ENCODE measurements around the gene POLR1H.
"Not testable (repeated sequence)": the region's sequence is repeated elsewhere in the genome, so short reads cannot be mapped to it uniquely, and the experiment has no call there.

The POLR1H gene, protein sequence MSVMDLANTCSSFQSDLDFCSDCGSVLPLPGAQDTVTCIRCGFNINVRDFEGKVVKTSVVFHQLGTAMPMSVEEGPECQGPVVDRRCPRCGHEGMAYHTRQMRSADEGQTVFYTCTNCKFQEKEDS

DNA sequence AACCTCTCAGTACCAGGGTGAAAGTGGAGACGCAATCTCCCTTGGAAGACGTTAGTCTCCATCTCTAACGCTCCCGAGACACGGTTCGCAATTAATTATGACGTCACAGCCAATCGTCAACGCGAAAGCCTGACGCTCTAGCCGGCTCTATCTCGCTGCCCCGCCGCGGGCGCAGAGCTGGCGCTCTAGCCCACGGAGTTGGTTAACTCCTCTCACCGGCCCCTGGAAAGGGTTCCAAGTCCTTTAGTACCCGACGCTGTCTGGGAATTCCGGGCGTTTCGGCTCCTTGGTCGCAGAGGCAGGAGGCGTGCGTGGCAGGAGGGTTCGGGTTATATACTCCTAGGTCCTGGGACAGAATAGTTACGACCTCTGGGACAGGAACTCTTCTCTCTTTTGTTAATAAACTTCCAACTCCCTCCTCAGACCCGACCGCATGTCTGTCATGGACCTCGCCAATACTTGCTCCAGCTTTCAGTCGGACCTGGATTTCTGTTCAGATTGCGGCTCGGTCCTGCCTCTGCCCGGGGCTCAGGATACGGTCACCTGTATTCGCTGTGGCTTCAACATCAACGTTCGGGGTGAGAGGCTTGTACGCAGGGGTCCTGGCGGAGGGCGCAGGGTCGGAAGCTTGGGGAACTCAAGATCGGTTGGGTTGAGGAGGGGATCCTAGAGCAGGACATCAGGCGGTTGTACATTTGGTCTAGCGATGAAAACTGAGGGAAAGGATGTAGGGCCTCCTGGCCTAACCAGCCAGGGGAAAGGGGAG is at the start of gene POLR1H:
TSS of gene POLR1H (plus strand) at position 174 of the 766 bp plus-strand sequence. CDS start at position 434, 260 bp downstream.
- peaks cover 18% of the 10 kb centered on the region for H3K4me1 ChIP-seq (ENCODE audit: control insufficient read depth, insufficient read depth, low read length)
- no peaks in the 10 kb centered on the region for H3K9me3 ChIP-seq (ENCODE audit: control insufficient read depth in 2 of 2, low read length in 2 of 2)
- no peaks in the 10 kb centered on the region for H3K27me3 ChIP-seq (ENCODE audit: control insufficient read depth in 1 of 2, insufficient read depth in 2 of 2, low read length in 2 of 2)
- H3K4me3 ChIP-seq (ENCODE audit: low read length in 2 of 2), result peak within 1 kb of the TSS; percentile 97
- H3K36me3 ChIP-seq (ENCODE audit: control insufficient read depth in 2 of 2, insufficient read depth in 2 of 2, low read length in 2 of 2), result peaks cover 4 to 7% of the 10 kb centered on the region in 2 donors
- H3K9ac ChIP-seq (ENCODE audit: low read length in 2 of 2), result peak within 1 kb of the TSS; percentile 94 to 97
- peak within 1 kb of the TSS; percentile 79 for H3K27ac ChIP-seq (ENCODE audit: low read length)

DNA sequence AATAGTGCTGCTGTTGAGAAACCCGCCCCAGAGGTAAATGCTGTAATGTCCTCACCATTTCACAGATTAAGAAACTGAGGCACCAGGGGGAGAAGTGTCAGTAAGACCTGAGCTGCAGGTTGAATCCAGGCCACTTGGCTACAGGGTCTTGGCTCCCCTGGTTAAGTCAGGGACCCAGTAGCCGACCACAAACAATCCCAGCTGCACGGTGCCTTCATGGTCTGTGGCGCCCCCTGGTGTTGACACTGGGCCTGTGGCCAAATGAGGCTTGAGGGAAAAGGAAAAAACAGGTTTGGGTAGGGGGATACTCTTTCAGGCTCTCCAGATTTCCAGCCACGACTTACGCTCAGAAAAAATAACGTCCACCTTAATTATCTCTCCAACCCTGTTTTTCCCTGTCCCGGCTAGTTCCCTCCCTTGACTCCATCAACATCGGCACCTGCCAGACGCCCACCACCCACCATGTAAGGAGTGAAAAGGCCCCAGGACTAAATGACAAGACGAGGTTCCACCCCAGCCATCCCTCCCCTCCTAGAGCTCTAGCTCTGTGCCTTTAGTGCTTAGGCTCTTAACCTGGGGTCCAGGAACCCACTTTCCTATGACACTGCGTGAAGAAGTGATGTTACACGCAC is 47.7 kb upstream of the POLR1H start:
- H3K36me3 ChIP-seq (ENCODE audit: control insufficient read depth in 2 of 2, insufficient read depth in 2 of 2, low read length in 2 of 2), result peaks cover 0 to 3% of the 10 kb centered on the region in 2 donors
- H3K9ac ChIP-seq (ENCODE audit: low read length in 2 of 2), result no peak overlapping the region
- H3K27ac ChIP-seq (ENCODE audit: low read length), result no peak overlapping the region
- peaks cover 15 to 16% of the 10 kb centered on the region in 2 donors for H3K27me3 ChIP-seq (ENCODE audit: control insufficient read depth in 1 of 2, insufficient read depth in 2 of 2, low read length in 2 of 2)
- no peak overlapping the region for H3K4me3 ChIP-seq (ENCODE audit: low read length in 2 of 2)
- H3K9me3 ChIP-seq (ENCODE audit: control insufficient read depth in 2 of 2, low read length in 2 of 2), result no peaks in the 10 kb centered on the region
- no peaks in the 10 kb centered on the region for H3K4me1 ChIP-seq (ENCODE audit: control insufficient read depth, insufficient read depth, low read length)

DNA sequence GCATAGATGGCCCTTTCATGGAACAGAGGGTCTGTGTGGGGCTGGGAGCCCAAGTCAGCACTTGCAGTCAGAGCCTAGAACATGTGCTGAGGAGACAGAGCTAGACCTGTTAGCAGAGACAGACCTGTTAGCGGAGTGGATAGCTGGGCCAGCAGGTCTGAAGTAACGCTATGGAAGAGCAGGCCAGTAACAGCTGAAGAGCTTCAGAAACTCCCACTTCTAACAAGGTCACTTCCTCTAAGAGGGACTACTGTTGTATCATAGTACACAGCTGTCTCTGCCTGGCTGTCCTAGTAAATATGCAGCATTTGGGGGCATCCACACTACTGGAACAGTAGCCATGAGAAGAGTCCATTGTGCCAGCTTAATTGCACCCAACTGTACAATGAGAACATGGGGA is 41.2 kb upstream of the POLR1H start:
- H3K9ac ChIP-seq (ENCODE audit: low read length in 2 of 2), result no peak overlapping the region
- no peaks in the 10 kb centered on the region for H3K4me1 ChIP-seq (ENCODE audit: control insufficient read depth, insufficient read depth, low read length)
- H3K27me3 ChIP-seq (ENCODE audit: control insufficient read depth in 1 of 2, insufficient read depth in 2 of 2, low read length in 2 of 2), result no peaks in the 10 kb centered on the region
- no peaks in the 10 kb centered on the region for H3K9me3 ChIP-seq (ENCODE audit: control insufficient read depth in 2 of 2, low read length in 2 of 2)
- H3K27ac ChIP-seq (ENCODE audit: low read length), result no peak overlapping the region
- H3K36me3 ChIP-seq (ENCODE audit: control insufficient read depth in 2 of 2, insufficient read depth in 2 of 2, low read length in 2 of 2), result peaks cover 8 to 10% of the 10 kb centered on the region in 2 donors
- no peak overlapping the region for H3K4me3 ChIP-seq (ENCODE audit: low read length in 2 of 2)

DNA sequence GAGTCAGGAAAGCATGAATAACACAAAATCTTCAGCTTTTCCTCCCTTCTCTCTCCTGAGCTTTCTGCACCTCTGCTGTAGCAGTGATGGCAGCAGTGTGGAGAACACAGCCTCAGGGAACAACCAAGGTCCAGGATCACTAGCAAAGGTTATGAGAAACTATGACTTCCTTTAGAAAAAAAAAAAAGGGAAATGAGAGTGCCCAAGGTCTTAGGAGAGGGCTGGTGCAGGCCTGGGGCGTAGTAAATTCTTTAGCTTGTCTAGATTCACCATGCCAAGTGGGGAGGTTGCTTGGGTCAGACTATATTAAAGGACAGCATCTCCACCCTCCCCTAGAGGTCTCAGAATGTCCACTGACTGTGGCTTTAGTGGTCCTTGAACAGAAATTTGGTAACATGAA is 40.4 kb upstream of the POLR1H start:
- no peaks in the 10 kb centered on the region for H3K9me3 ChIP-seq (ENCODE audit: control insufficient read depth in 2 of 2, low read length in 2 of 2)
- H3K27me3 ChIP-seq (ENCODE audit: control insufficient read depth in 1 of 2, insufficient read depth in 2 of 2, low read length in 2 of 2), result no peaks in the 10 kb centered on the region
- no peak overlapping the region for H3K4me3 ChIP-seq (ENCODE audit: low read length in 2 of 2)
- no peak overlapping the region for H3K27ac ChIP-seq (ENCODE audit: low read length)
- peaks cover 8 to 10% of the 10 kb centered on the region in 2 donors for H3K36me3 ChIP-seq (ENCODE audit: control insufficient read depth in 2 of 2, insufficient read depth in 2 of 2, low read length in 2 of 2)
- H3K9ac ChIP-seq (ENCODE audit: low read length in 2 of 2), result no peak overlapping the region
- no peaks in the 10 kb centered on the region for H3K4me1 ChIP-seq (ENCODE audit: control insufficient read depth, insufficient read depth, low read length)

DNA sequence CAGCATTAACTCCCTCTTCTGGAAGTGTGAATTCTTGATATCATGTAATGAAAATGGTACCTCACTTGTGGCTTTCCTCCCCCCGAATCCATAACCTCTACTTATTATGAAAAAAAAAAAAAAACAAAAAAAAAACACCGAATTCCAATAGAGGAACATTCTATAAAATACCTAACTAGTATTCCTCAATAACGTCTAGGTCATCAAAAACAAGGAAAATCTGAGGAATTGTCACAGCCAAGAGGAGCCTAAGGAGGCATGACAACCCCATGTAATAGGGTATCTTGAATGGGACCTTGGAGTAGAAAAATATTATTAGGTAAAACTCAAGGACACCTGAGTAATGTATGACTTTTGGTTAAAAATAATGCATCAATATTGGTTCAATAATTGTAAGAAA is 38.9 kb upstream of the POLR1H start:
- Histone ChIP-seq H3K36me3 (ENCODE audit: control insufficient read depth in 2 of 2, insufficient read depth in 2 of 2, low read length in 2 of 2) (peaks cover 8 to 10% of the 10 kb centered on the region in 2 donors), H3K9ac (ENCODE audit: low read length in 2 of 2) (no peak overlapping the region), H3K9me3 (ENCODE audit: control insufficient read depth in 2 of 2, low read length in 2 of 2) (no peaks in the 10 kb centered on the region), H3K4me3 (ENCODE audit: low read length in 2 of 2) (no peak overlapping the region), H3K4me1 (ENCODE audit: control insufficient read depth, insufficient read depth, low read length) (no peaks in the 10 kb centered on the region), H3K27me3 (ENCODE audit: control insufficient read depth in 1 of 2, insufficient read depth in 2 of 2, low read length in 2 of 2) (no peaks in the 10 kb centered on the region), H3K27ac (ENCODE audit: low read length) (no peak overlapping the region)

DNA sequence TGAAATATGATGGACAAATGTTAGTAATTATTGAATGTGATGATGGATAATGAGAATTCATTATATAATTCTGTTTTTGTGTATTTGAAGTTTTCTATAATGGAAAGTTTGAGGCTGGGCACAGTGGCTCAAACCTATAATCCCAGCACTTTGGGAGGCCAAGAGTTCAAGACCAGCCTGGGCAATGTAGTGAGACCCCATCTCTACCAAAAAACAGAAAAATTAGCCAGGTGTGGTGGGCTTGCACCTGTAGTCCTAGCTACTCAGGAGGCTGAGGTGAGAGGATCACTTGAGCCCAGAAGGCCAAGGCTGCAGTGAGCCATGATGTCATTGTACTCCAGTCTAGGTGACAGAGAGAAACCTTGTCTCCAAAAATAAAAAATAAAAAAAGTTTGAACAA is 38.4 kb upstream of the POLR1H start:
- not testable (repeated sequence) for H3K4me3 ChIP-seq (ENCODE audit: low read length in 2 of 2); H3K27ac ChIP-seq (ENCODE audit: low read length); H3K9ac ChIP-seq (ENCODE audit: low read length in 2 of 2)

DNA sequence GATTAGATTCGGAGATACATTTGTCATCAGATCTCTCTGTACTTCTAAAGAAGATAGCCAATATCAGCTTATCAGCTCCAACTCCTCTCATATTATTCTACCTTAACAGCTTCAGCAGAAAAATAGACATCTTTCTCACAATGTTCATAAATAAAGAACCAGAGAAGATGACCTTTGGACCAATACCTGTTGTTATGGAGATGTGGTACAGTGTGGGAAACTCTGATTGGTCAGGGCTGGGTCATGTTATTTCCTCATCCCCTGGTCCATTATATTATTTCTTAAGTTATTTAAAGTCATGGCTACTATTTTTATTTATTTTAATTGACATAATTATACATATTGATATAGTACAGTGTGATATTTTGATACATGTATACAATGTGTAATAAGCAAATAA is 35.9 kb upstream of the POLR1H start:
- Histone ChIP-seq H3K27me3 (ENCODE audit: control insufficient read depth in 1 of 2, insufficient read depth in 2 of 2, low read length in 2 of 2) (no peaks in the 10 kb centered on the region), H3K27ac (ENCODE audit: low read length) (no peak overlapping the region), H3K9me3 (ENCODE audit: control insufficient read depth in 2 of 2, low read length in 2 of 2) (no peaks in the 10 kb centered on the region), H3K4me1 (ENCODE audit: control insufficient read depth, insufficient read depth, low read length) (no peaks in the 10 kb centered on the region), H3K9ac (ENCODE audit: low read length in 2 of 2) (no peak overlapping the region), H3K4me3 (ENCODE audit: low read length in 2 of 2) (no peak overlapping the region), H3K36me3 (ENCODE audit: control insufficient read depth in 2 of 2, insufficient read depth in 2 of 2, low read length in 2 of 2) (peaks cover 0 to 3% of the 10 kb centered on the region in 2 donors)

More for the DNA sequence above, 38.4 kb upstream of the POLR1H start:
- H3K36me3 ChIP-seq (ENCODE audit: control insufficient read depth in 2 of 2, insufficient read depth in 2 of 2, low read length in 2 of 2), result peaks cover 8 to 10% of the 10 kb centered on the region in 2 donors
- not testable (repeated sequence) for H3K27me3 ChIP-seq (ENCODE audit: control insufficient read depth in 1 of 2, insufficient read depth in 2 of 2, low read length in 2 of 2); H3K4me1 ChIP-seq (ENCODE audit: control insufficient read depth, insufficient read depth, low read length); H3K9me3 ChIP-seq (ENCODE audit: control insufficient read depth in 2 of 2, low read length in 2 of 2)

DNA sequence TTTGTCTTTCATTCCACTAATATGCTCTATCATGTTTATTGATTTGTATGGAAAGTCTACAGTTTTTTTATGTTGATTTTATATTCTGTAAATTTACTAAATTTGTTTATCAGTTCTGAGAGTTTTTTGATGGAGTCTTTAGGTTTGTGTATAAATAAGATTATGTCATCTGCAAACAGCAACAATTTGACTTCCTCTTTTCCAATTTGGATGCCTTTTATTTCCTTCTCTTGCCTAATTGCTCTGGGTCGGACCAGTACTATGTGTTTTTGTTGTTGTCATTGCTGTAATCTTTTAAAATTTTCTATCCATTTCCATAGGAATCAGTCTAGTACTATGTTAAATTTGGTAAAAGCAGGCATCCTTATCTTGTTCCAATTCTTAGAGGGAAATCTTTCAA is 31.5 kb upstream of the POLR1H start:
- Histone ChIP-seq H3K9ac (ENCODE audit: low read length in 2 of 2) (no peak overlapping the region), H3K27me3 (ENCODE audit: control insufficient read depth in 1 of 2, insufficient read depth in 2 of 2, low read length in 2 of 2) (no peaks in the 10 kb centered on the region), H3K4me1 (ENCODE audit: control insufficient read depth, insufficient read depth, low read length) (no peaks in the 10 kb centered on the region), H3K4me3 (ENCODE audit: low read length in 2 of 2) (no peak overlapping the region), H3K9me3 (ENCODE audit: control insufficient read depth in 2 of 2, low read length in 2 of 2) (no peaks in the 10 kb centered on the region), H3K36me3 (ENCODE audit: control insufficient read depth in 2 of 2, insufficient read depth in 2 of 2, low read length in 2 of 2) (no peaks in the 10 kb centered on the region), H3K27ac (ENCODE audit: low read length) (no peak overlapping the region)

DNA sequence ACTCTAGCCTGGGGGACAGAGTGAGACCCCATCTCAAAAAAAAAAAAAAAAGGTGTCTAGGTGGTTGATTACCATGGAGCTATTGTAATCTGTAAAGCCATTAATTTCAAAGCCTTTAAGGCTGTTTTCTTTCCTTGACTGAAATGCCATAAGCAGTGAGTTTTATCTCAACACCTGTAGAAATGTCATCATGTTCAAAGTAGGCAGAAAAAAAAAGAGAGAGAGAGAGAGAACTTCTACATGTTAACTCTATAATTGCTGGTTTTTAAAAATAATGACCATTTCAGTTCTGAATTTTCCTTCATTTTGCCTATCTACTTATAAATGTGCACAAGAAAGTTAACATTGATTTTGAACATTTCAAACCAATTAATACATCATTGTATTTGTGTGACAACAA is 29.7 kb upstream of the POLR1H start:
- no peak overlapping the region for H3K4me3 ChIP-seq (ENCODE audit: low read length in 2 of 2)
- H3K36me3 ChIP-seq (ENCODE audit: control insufficient read depth in 2 of 2, insufficient read depth in 2 of 2, low read length in 2 of 2), result peaks cover 0 to 4% of the 10 kb centered on the region in 2 donors

DNA sequence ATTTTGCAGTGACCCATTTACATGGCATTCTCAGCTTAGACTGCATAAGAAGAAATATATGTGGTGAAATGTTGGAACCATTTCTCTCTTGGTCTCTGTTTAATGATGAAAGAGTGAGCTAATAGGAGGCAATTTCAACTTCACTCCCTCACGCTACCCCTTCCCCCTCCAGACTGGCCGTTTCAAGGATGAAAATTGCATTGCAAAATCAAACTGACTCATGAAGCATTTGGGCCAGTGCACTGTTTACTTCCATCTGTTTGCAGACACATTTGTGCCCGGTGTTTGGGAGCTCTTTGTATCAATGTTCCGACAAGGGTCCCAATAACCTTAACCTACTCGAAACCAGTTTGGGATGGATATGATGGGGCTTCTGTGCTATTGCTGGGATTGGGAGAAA is 27.6 kb upstream of the POLR1H start:
- H3K4me3 ChIP-seq (ENCODE audit: low read length in 2 of 2); H3K9me3 ChIP-seq (ENCODE audit: control insufficient read depth in 2 of 2, low read length in 2 of 2); H3K27me3 ChIP-seq (ENCODE audit: control insufficient read depth in 1 of 2, insufficient read depth in 2 of 2, low read length in 2 of 2); H3K4me1 ChIP-seq (ENCODE audit: control insufficient read depth, insufficient read depth, low read length); H3K36me3 ChIP-seq (ENCODE audit: control insufficient read depth in 2 of 2, insufficient read depth in 2 of 2, low read length in 2 of 2); H3K9ac ChIP-seq (ENCODE audit: low read length in 2 of 2); H3K27ac ChIP-seq (ENCODE audit: low read length): not testable (repeated sequence)

More for the DNA sequence above, 29.7 kb upstream of the POLR1H start:
- H3K9me3 ChIP-seq (ENCODE audit: control insufficient read depth in 2 of 2, low read length in 2 of 2), result no peaks in the 10 kb centered on the region
- H3K4me1 ChIP-seq (ENCODE audit: control insufficient read depth, insufficient read depth, low read length), result no peaks in the 10 kb centered on the region
- no peaks in the 10 kb centered on the region for H3K27me3 ChIP-seq (ENCODE audit: control insufficient read depth in 1 of 2, insufficient read depth in 2 of 2, low read length in 2 of 2)
- H3K27ac ChIP-seq (ENCODE audit: low read length), result no peak overlapping the region
- H3K9ac ChIP-seq (ENCODE audit: low read length in 2 of 2), result no peak overlapping the region

DNA sequence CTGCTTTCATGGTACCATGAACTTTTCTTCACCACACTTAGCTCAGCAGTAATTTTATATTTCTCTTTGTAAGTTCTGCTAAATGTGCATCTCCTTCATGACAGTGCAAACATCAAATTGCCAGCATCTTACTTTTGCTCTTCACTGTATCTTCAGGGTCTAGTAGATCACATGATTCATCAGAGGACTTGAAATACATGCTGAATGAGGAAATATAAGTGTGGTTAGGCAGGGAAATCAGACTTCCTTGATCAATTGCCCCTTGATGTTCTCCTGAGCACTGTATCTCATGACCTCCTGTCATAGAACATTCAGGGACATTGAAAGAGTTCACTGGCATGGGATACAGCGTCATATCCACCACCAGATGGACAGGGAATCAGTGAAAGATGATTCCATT is 25.3 kb upstream of the POLR1H start:
- no peaks in the 10 kb centered on the region for H3K9me3 ChIP-seq (ENCODE audit: control insufficient read depth in 2 of 2, low read length in 2 of 2)
- no peaks in the 10 kb centered on the region for H3K27me3 ChIP-seq (ENCODE audit: control insufficient read depth in 1 of 2, insufficient read depth in 2 of 2, low read length in 2 of 2)
- H3K27ac ChIP-seq (ENCODE audit: low read length), result no peak overlapping the region
- no peak overlapping the region for H3K4me3 ChIP-seq (ENCODE audit: low read length in 2 of 2)
- no peaks in the 10 kb centered on the region for H3K4me1 ChIP-seq (ENCODE audit: control insufficient read depth, insufficient read depth, low read length)
- no peak overlapping the region for H3K9ac ChIP-seq (ENCODE audit: low read length in 2 of 2)
- peaks cover 0 to 4% of the 10 kb centered on the region in 2 donors for H3K36me3 ChIP-seq (ENCODE audit: control insufficient read depth in 2 of 2, insufficient read depth in 2 of 2, low read length in 2 of 2)
